Dermis blood vessel endothelial cell (primary cell): ENCODE results near the gene ENOPH1. TPM values are rescaled to one million over a fixed set of nuclear protein-coding genes. Genes with fewer than 3 reads are reported as not detected.
"Not testable (repeated sequence)": the region's sequence is repeated elsewhere in the genome, so short reads cannot be mapped to it uniquely, and the experiment has no call there.

ENCODE experiments used
- DNase-seq: peaks from one replicate; pipeline ENCODE4 v3.0.0; 2010
- total RNA-seq: library from RNA; depleted of rRNA; stranded (reverse); fragments of >200 nt; gene quantifications from 2 replicates; pipeline ENCODE4 v1.2.3, GENCODE V29; 2014

Gene ENOPH1
- total RNA-seq, 1 donor from 2014 or later, result 43.6 TPM

DNA sequence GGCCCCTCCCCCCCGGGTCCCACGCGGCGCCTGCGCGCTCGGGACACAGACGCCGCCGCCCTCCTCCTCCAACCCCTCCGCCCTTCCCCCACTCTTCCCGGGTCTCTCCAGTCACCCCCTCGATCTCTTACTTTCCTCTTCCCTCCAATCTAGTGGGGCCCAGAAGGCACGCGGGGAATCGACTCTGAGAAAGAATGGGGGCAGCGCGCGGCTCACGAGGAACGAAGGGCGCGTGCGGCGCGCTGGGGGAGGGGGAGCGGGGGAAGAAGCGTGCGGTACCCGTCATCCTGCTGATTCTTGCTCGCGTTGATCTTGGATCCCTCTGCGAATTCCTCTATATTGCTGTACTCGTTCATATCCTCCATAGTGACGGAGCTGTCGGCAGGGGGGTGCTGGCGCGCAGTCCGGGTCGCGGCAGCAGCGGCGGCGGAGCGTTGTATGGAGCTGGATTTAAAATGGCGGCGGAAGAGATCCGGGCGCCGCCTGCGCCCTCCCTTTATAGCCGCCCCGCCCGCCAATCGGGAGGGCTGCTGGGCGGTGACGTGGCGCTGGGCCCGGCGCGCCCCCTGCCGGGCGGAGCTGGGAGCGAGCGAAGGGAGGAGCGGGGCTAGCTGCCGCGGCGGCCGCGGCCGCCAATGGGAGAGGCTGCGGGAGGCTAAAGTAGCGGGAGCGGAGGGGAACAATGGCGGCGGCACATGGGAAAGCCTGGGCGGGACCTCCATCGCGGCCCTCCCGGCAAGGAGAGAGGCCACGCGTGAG lies 1.2 kb upstream of the ENOPH1 start:
- peak; percentile 95 for DNase-seq

GRCh38 chr4:82429728-82430192 lies 630 bp upstream of the ENOPH1 start:
- DNase-seq, result no peak

DNA sequence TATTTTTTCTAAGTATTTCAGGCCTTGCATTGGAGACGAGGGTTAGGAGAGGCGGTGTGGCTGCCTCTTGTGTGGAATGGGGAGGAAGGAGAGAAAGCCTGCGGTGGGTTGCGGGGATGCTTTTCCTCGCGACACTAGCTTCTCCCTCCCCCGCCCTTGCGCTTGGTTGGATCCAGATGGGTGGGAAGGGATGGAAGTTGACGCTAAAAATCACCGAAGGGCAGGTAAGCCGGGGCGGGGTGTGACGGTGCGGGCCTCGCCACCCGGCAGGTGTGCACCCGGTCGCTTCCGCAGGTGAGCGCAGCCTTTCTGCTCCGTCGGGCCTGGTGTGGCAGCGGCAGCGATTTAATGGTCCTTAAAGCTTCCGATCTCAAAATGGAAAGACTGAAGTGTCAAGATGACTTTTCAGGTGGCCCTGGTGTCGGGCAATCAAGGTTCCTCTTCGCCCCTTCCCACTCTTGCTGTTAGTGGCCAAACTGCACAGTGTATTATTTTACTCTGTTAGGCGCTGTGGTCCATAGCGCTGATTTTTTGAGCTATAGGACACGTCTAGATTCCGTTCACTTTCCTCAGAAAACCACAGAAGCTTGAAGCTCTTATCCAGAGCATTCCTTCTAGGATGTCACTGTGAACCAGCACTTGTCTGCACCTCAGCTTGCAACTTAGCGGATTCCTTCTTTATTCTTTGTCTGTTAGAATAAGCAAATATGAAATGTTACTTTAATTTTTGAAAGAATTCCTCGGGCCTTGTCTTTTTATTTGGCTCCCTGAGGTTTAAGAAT lies 765 bp downstream of the ENOPH1 start:
- DNase-seq, result peak; percentile 17

DNA sequence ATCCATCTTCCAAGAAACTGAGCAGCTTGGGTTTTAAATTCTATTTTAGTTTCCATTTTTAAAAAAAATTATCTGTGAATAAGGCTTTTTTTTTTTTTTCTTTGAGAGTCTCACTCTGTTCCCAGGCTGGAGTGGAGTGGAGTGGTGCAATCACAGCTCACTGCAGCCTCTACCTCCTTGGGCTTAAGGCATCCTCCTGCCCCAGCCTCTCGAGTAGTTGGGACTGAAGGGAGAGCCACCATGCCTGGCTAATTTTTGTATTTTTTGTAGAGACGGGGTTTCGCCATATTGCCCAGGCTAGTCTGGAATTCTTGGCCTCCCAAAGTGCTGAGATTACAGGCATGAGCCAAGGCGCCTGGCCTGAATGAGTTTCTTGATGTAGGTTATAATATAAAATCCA lies 1.4 kb downstream of the ENOPH1 start:
- no peak for DNase-seq

GRCh38 chr4:82432596-82432995 lies 2.2 kb downstream of the ENOPH1 start:
- DNase-seq, result no peak

DNA sequence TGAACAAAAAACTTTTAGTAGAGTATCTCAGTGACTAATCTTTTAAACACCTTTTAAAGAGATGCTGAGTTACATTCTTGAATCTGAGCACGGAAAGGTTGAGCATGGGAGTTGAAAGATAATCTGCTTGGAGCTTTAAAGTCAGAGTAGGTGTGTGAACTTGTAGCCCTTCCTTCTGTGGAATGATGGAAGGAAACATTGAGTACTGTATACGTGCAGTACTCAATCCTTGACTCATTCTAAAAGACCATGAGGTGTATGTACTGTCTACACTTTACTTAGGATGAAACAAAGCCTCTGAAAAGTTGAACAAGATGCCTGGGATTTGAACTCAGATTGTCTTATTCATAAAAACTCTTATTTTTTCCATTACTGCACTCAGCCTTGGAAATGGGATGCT lies 3.4 kb downstream of the ENOPH1 start:
- DNase-seq, result no peak

GRCh38 chr4:82434949-82435348 lies 4.6 kb downstream of the ENOPH1 start:
- no peak for DNase-seq

GRCh38 chr4:82436130-82436529 lies 5.7 kb downstream of the ENOPH1 start:
- DNase-seq, result no peak

DNA sequence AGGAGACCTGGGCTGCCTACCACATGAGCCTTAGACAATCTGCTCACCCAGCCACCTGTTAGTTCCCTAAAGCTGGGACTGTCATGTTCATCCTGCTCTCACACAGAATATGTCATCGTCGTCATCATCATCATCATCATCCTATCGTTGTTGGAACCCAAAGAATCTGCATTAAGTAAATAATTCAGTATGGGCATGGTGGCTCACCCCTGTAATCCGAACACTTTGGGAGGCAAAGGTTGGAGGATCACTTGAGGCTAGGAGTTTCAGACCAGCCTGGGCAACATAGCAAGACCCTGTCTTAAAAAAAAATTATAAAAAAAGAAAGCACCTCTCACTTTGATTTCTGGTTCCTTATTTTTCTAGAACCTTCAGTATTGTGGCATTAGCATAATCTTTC lies 6.4 kb downstream of the ENOPH1 start:
- DNase-seq, result no peak

DNA sequence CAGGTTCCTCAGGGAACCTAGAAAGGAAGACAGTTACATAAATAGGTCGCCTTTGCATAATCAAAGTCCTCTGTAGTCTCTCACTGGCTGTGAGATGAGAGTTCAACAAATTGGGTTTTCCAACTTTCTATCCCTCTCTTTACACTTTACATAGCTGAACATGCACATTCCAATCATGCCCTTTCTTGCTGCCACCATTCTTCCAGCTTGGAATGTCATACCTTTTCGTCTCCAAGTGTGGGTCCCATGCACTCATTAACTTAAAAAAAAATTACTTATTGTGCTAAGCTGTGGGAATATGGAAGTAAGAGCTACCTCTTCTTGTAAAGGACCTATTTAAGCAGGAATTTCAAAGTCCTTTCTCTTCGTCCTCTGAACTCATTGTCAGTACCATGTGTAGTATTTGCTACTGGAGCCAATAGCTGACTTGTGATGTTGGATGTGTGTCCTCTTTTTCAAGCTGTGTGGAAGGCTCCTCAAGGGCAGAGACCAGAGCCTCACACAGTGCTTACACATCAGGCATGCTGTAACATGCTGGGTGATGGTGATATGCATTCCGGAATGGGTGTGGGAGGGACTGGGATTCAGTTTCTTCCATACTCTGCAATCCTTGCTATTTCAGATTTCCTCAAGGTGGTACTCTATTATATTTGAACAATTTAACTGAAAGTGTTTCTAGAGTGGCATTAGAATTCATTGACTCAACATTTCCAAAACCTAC lies 7.1 kb downstream of the ENOPH1 start:
- DNase-seq, result no peak

DNA sequence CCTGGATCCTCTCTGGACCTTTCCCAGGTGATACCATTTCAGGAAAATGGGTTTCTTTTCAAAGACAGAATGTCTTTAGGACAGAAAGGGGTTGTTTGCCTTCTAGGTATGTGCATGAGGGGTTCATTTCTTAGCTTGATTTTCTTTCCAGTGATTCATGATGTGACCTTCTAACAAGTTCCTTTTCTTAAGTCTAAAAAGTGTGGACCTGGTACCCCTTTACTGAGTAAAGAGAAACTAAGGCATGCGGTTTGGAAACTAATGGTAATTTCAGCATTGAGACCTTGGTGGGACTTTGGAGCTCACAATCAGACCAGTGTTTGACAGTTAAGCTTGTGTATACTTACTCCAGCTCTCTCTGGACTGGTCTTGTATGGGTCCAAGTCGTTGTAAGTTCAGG lies 8.7 kb downstream of the ENOPH1 start:
- DNase-seq, result no peak

GRCh38 chr4:82447886-82448285 lies 17.5 kb downstream of the ENOPH1 start:
- DNase-seq, result no peak

- no peak for DNase-seq
These were observed 20.8 kb downstream of the ENOPH1 start for GRCh38 chr4:82450966-82451755.

DNA sequence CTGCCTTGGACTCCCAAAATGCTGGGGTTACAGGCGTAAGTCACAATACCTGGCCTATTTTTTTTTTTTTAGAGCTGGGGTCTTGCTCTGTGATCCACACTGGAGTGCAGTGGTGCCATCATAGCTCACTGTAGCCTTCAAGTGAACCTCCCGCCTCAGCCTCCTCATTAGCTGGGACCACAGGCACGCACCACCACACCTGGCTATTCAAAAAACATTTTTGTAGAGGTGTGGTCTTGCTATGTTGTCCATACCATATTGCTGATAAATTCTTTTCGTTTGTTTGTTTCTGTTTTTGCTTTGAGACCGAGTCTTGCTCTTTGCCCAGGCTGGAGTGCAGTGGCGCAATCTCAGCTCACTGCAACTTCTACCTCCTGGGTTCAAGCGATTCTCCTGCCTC lies 21.6 kb downstream of the ENOPH1 start:
- no peak for DNase-seq

DNA sequence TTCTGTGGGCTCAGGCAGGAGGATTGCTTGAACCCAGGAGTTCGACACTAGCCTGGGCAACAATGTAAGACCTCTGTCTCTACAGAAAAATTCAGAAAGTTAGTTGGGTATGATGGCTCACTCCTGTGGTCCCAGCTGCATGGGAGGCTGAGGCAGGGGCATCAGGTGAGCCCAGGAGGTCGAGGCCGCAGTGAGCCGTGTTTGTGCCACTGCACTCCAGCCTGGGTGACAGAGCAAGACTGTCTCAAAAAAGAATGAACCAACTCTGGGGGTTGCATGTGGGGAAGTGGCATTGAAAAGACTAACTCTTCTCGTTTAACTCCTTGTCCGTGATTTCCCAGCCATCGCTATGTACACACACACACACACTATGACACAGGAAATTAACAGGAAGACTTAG lies 26.9 kb downstream of the ENOPH1 start:
- peak; percentile 46 for DNase-seq

- no peak for DNase-seq
These were observed 28.3 kb downstream of the ENOPH1 start for GRCh38 chr4:82458729-82459128.

DNA sequence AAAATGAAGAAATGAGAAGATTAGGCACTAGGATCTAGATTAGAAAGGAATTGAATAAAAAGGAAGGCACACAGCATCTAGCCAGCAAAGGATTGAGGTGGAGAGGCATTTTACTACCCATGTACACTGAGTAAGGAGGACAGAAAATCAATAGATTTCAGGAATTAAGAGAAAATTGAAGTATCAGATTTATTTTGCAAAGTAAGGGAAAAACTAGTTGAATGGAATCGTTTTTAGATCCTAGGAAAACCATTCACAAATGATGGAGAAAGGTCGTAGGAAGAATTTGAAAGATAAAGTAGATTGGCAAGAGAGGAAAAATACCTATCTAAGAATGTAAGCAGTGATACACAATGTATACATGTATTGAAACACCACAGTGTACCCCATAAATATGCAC lies 31.3 kb downstream of the ENOPH1 start:
- DNase-seq, result no peak

- DNase-seq, result peak; percentile 89
These were observed 32.0 kb downstream of the ENOPH1 start for GRCh38 chr4:82462415-82462831.

DNA sequence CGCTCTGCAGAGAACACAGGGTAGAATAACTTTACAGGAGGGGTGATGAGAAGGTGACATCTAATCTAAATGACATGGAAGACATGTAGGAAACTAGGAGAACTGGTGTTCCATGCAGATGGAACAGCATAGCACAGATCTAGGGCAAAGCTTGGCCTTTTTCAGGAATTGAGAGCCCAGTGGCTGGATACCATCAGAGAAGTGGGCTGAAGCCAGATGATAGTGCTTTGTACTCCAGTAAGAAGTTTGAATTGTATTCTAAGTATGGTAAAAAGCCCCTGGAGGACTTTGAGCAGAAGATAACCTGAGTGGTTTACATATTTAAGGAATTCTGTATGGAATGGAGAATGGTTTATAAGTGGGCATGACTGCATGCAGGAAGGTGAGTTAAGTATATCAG lies 32.8 kb downstream of the ENOPH1 start:
- DNase-seq, result no peak

- peak; percentile 75 for DNase-seq
These were observed 37.1 kb downstream of the ENOPH1 start for GRCh38 chr4:82467471-82467870.

DNA sequence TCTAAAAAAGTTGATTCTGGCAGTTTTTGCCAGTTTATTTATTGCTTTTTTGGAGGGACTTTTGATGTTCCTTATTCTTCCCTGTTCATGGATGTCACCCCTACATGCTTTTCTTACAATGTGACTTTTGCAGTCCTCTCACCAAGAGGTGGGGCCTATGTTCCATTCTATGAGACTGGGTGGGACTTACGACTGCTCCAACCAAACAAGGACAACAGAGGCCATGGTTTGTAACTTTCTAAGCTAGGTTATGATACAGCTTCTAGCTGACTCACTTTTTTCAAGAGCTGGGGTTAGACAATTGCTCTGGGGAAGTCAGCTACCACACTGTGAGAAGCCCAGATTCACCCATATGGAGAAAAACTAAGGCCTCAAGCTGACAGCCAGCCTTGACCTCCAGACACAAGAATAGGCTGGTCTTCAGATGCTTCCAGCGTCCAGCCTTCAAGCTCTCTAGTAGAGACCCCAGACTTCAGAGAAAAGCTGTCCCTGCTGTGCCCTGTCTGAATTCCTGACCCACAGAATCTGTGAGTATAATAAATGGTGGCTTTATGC lies 39.5 kb downstream of the ENOPH1 start:
- DNase-seq, result peak; percentile 52

DNA sequence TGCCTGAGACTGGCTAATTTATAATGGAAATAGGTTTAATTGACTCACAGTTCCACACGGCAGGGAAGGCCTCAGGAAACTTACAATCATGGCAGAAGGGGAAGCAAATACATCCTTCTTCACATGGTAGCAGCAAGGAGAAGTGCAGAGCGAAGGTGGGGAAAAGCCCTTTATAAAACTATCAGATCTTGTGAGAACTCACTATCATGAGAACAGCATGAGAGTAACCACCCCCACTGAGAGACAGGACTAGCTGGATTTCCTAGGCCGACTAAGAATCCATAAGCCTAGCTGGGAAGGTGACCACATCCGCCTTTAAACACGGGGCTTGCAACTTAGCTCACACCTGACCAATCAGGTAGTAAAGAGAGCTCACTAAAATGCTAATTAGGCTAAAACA lies 42.7 kb downstream of the ENOPH1 start:
- not testable (repeated sequence) for DNase-seq
